Trophoblast cell (in vitro differentiated cells and primary cell): ENCODE data around the gene CCL15.

ENCODE experiments used
- DNase-seq, 2 donors: peaks; one replicate each; pipeline ENCODE4 v3.0.0-alpha.2; 2016
- H2AFZ ChIP-seq: 2 replicates; pipeline ENCODE4 v1.6.1; 2013; ENCODE audit warnings: low read length, moderate library complexity, mild to moderate bottlenecking; ENCODE audit not compliant: insufficient read depth, poor library complexity
- H2AK5ac ChIP-seq: 2 replicates; pipeline ENCODE4 v1.6.1; 2013; ENCODE audit warnings: mild to moderate bottlenecking, low read length
- H2BK120ac ChIP-seq: 2 replicates; pipeline ENCODE4 v1.6.1; 2013; ENCODE audit warnings: low read length, mild to moderate bottlenecking, moderate library complexity; ENCODE audit not compliant: insufficient read depth, poor library complexity
- H2BK12ac ChIP-seq: 2 replicates; pipeline ENCODE4 v1.6.1; 2013; ENCODE audit warnings: mild to moderate bottlenecking, low read length, moderate library complexity
- H2BK5ac ChIP-seq: 2 replicates; pipeline ENCODE4 v1.6.1; 2013; ENCODE audit warnings: low read length, low read depth, moderate library complexity, mild to moderate bottlenecking; ENCODE audit not compliant: poor library complexity
- H3K14ac ChIP-seq: 2 replicates; pipeline ENCODE4 v1.6.1; 2013; ENCODE audit warnings: mild to moderate bottlenecking, low read length
- H3K18ac ChIP-seq: 2 replicates; pipeline ENCODE4 v1.6.1; 2013; ENCODE audit warnings: mild to moderate bottlenecking, low read length
- H3K23ac ChIP-seq: 2 replicates; pipeline ENCODE4 v1.6.1; 2013; ENCODE audit warnings: low read length
- H3K27ac ChIP-seq: 2 replicates; pipeline ENCODE4 v1.5.1; 2013; ENCODE audit warnings: low read depth, mild to moderate bottlenecking, inconsistent platforms, low read length, moderate library complexity
- H3K27me3 ChIP-seq: 2 replicates; pipeline ENCODE4 v1.6.1; 2013; ENCODE audit warnings: inconsistent platforms, mild to moderate bottlenecking, low read length, moderate library complexity; ENCODE audit not compliant: insufficient read depth
- H3K36me3 ChIP-seq, 2 experiments: 1 replicate in 1 of 2; 2 replicates in 1 of 2; pipeline ENCODE4 v1.6.1; 2013; ENCODE audit warnings: low read length in 2 of 2, mild to moderate bottlenecking in 2 of 2, moderate library complexity in 1 of 2; ENCODE audit not compliant: insufficient read depth in 2 of 2, control insufficient read depth in 1 of 2
- H3K4ac ChIP-seq: 2 replicates; pipeline ENCODE4 v1.6.1; 2013; ENCODE audit warnings: low read depth, mild to moderate bottlenecking, low read length, moderate library complexity
- H3K4me1 ChIP-seq, 2 experiments: 1 replicate in 1 of 2; 2 replicates in 1 of 2; pipeline ENCODE4 v1.6.1; 2013; ENCODE audit warnings: low read length in 2 of 2, mild to moderate bottlenecking in 2 of 2, moderate library complexity in 1 of 2; ENCODE audit not compliant: insufficient read depth in 2 of 2, control insufficient read depth in 1 of 2
- H3K4me2 ChIP-seq: 2 replicates; pipeline ENCODE4 v1.6.1; 2013; ENCODE audit warnings: inconsistent platforms, mild to moderate bottlenecking, low read length, moderate library complexity
- H3K4me3 ChIP-seq: 2 replicates; pipeline ENCODE4 v1.5.1; 2013; ENCODE audit warnings: mild to moderate bottlenecking, low read depth, low read length, inconsistent platforms
- H3K79me1 ChIP-seq: one replicate; pipeline ENCODE4 v1.6.1; 2013; ENCODE audit warnings: low read length
- H3K79me2 ChIP-seq: 2 replicates; pipeline ENCODE4 v1.6.1; 2013; ENCODE audit warnings: low read length, mild to moderate bottlenecking; ENCODE audit not compliant: control insufficient read depth, insufficient read depth, poor library complexity
- H3K9ac ChIP-seq: 2 replicates; pipeline ENCODE4 v1.6.1; 2013; ENCODE audit warnings: mild to moderate bottlenecking, low read length
- H3K9me3 ChIP-seq: 2 replicates; pipeline ENCODE4 v1.6.1; 2013; ENCODE audit warnings: low read depth, mild to moderate bottlenecking, control low read depth, inconsistent platforms, low read length; ENCODE audit not compliant: insufficient read depth
- H4K12ac ChIP-seq: 2 replicates; pipeline ENCODE4 v1.6.1; 2013; ENCODE audit warnings: low read depth, mild to moderate bottlenecking, low read length, moderate library complexity
- H4K8ac ChIP-seq: 2 replicates; pipeline ENCODE4 v1.6.1; 2013; ENCODE audit warnings: low read depth, mild to moderate bottlenecking, low read length, moderate library complexity
- H4K91ac ChIP-seq: one replicate; pipeline ENCODE4 v1.6.1; 2013; ENCODE audit warnings: low read depth, mild to moderate bottlenecking, low read length, moderate library complexity
- WGBS: extraction: QIAGEN DNeasy Blood & Tissue Kit; methylation state at CpG from one replicate; pipeline ENCODE4 v1.1.7; 2013; ENCODE audit warnings: missing lambda C conversion rate; ENCODE audit not compliant: insufficient read length, insufficient coverage; ENCODE audit errors: extremely low coverage; 5-methylcytosine and 5-hydroxymethylcytosine counted together

Gene CCL15

GRCh38 chr17:35972945-35973332 is 28.4 kb downstream of the CCL15 start:
- Histone ChIP-seq H3K4ac (no peak overlapping the region), H3K18ac (no peak overlapping the region), H3K27me3 (no peaks in the 10 kb centered on the region), H3K4me1 (no peaks in the 10 kb centered on the region), H3K9me3 (no peaks in the 10 kb centered on the region), H3K9ac (no peak overlapping the region), H3K79me1 (no peaks in the 10 kb centered on the region), H2BK120ac (no peak overlapping the region), H4K91ac (no peak overlapping the region), H3K36me3 (no peaks in the 10 kb centered on the region), H2BK5ac (no peak overlapping the region), H3K4me2 (no peak overlapping the region), H4K8ac (no peak overlapping the region), H2AFZ (no peak overlapping the region), H3K4me3 (no peak overlapping the region), H4K12ac (no peak overlapping the region), H3K79me2 (no peaks in the 10 kb centered on the region), H3K27ac (no peak overlapping the region), H3K23ac (no peak overlapping the region), H3K14ac (no peak overlapping the region), H2BK12ac (no peak overlapping the region), H2AK5ac (no peak overlapping the region)
- no CpG with 5 or more reads among the region's 4 CpGs for WGBS
- DNase-seq = no peak

- Histone ChIP-seq H3K14ac (no peak overlapping the region), H2BK5ac (no peak overlapping the region), H3K4me2 (no peak overlapping the region), H3K4me1 (no peaks in the 10 kb centered on the region), H3K9me3 (no peaks in the 10 kb centered on the region), H3K18ac (no peak overlapping the region), H4K12ac (no peak overlapping the region), H3K4ac (no peak overlapping the region), H3K4me3 (no peak overlapping the region), H3K27ac (no peak overlapping the region), H3K36me3 (no peaks in the 10 kb centered on the region), H4K91ac (no peak overlapping the region), H2AK5ac (no peak overlapping the region), H3K9ac (no peak overlapping the region), H4K8ac (no peak overlapping the region), H3K23ac (no peak overlapping the region), H2BK12ac (no peak overlapping the region), H2AFZ (no peak overlapping the region), H2BK120ac (no peak overlapping the region), H3K79me1 (no peaks in the 10 kb centered on the region), H3K27me3 (no peaks in the 10 kb centered on the region), H3K79me2 (no peaks in the 10 kb centered on the region)
- no peak for DNase-seq
- WGBS = no CpG with 5 or more reads among the region's 6 CpGs
These were observed 28.8 kb downstream of the CCL15 start for GRCh38 chr17:35972535-35972934.

- H4K91ac ChIP-seq = no peak overlapping the region
- no CpG with 5 or more reads among the region's 1 CpG for WGBS
- no peak overlapping the region for H3K14ac ChIP-seq
- no peak overlapping the region for H3K9ac ChIP-seq
- no peak overlapping the region for H3K18ac ChIP-seq
- no peaks in the 10 kb centered on the region for H3K9me3 ChIP-seq
- H4K12ac ChIP-seq = no peak overlapping the region
- no peak overlapping the region for H2BK120ac ChIP-seq
- no peaks in the 10 kb centered on the region for H3K79me1 ChIP-seq
- no peak overlapping the region for H3K27ac ChIP-seq
- no peaks in the 10 kb centered on the region for H3K27me3 ChIP-seq
- H3K4ac ChIP-seq = no peak overlapping the region
- H2BK5ac ChIP-seq = no peak overlapping the region
- H2AFZ ChIP-seq = no peak overlapping the region
- DNase-seq = no peak
- H3K23ac ChIP-seq = no peak overlapping the region
- H2AK5ac ChIP-seq = no peak overlapping the region
- no peak overlapping the region for H3K4me2 ChIP-seq
- H3K4me3 ChIP-seq = no peak overlapping the region
- H4K8ac ChIP-seq = no peak overlapping the region
- no peak overlapping the region for H2BK12ac ChIP-seq
- H3K4me1 ChIP-seq = no peaks in the 10 kb centered on the region
- H3K79me2 ChIP-seq = no peaks in the 10 kb centered on the region
- no peaks in the 10 kb centered on the region for H3K36me3 ChIP-seq
These were observed 29.3 kb downstream of the CCL15 start for GRCh38 chr17:35972066-35972465.

- H2AK5ac ChIP-seq = no peak overlapping the region
- H4K8ac ChIP-seq = no peak overlapping the region
- DNase-seq = peak; percentile 70 to 94
- no peak overlapping the region for H4K91ac ChIP-seq
- H3K4me2 ChIP-seq = no peak overlapping the region
- H3K9ac ChIP-seq = no peak overlapping the region
- no peak overlapping the region for H3K4me3 ChIP-seq
- H3K4ac ChIP-seq = no peak overlapping the region
- no peak overlapping the region for H3K23ac ChIP-seq
- H3K18ac ChIP-seq = no peak overlapping the region
- no peak overlapping the region for H2BK12ac ChIP-seq
- no peaks in the 10 kb centered on the region for H3K79me2 ChIP-seq
- no peak overlapping the region for H2AFZ ChIP-seq
- H3K36me3 ChIP-seq = no peaks in the 10 kb centered on the region
- H3K14ac ChIP-seq = no peak overlapping the region
- WGBS = no CpG with 5 or more reads among the region's 8 CpGs
- H3K27me3 ChIP-seq = no peaks in the 10 kb centered on the region
- H2BK120ac ChIP-seq = no peak overlapping the region
- no peaks in the 10 kb centered on the region for H3K4me1 ChIP-seq
- no peaks in the 10 kb centered on the region for H3K79me1 ChIP-seq
- no peak overlapping the region for H3K27ac ChIP-seq
- no peaks in the 10 kb centered on the region for H3K9me3 ChIP-seq
- no peak overlapping the region for H2BK5ac ChIP-seq
- no peak overlapping the region for H4K12ac ChIP-seq
These were observed 31.6 kb downstream of the CCL15 start for GRCh38 chr17:35969558-35970380.
